NCI-H2196 treated with DMSO at 0.1 percent for 48 hours (cell line): ENCODE results near the gene CFI.

Experiments
- DNase-seq: peaks from one replicate; lab custom pipeline; 2025; ENCODE audit not compliant: unreplicated experiment; lab: John Stamatoyannopoulos, UW

Gene CFI

GRCh38 chr4:109735566-109736365 is 66.0 kb downstream of the CFI start:
- no peak for DNase-seq

DNA sequence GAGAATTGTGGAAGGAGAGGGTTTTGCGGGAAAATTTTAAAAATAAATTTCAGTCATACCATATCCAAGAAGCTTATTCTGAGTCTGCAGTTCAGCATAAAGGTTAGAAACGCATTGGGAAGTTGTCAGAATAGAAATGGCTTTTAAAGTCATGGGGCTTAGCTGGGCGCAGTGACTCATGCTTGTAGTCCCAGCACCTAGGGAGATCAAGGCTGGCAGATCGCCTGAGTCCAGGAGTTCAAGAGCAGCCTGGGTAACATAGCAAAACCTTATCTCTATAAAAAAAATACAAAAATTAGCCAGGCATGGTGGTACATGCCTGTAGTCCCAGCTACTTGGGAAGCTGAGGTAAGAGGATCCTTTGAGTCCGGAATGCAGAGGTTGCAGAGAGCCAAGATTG is 68.1 kb downstream of the CFI start:
- no peak for DNase-seq

DNA sequence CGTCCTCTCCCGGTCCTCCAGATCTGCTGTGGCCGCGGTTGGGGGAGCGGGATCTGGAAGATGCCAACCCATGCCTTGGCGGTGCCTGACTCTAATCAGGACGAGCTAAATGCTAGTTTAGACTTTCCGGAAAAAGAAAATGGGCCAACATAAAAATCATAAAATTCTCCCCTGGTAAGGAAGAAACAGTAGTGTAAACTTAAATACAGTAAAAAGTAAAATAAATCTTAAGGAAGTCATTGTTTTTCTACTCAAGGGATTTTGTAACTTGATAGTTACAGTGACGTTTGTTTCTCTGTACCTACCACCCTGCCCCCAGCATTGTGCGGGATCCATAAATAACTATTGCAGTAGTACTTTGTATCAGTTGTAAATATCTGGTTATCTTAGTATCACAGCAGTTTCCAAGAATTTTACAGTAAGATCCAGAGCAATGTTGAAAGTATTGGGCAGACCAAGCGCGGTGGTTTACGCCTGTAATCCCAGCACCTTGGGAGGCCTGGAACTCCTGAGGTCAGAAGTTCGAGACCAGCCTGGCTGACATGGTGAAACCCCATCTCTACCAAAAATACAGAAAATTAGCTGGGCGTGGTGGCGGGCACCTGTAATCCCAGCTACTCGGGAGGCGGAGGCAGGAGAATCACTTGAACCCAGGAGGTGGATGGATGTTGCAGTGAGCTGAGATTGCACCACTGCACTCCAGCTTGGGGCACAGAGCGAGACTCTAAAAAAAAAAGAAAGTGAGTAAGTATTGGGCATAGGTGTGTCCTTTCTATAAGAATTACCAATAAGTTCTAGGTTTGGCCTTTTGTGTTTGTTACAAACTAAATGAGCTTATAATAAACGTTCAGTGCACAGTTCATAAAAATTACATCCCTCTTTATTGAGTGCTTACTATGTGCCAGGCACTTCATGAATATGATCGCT is 70.9 kb downstream of the CFI start:
- no peak for DNase-seq

- DNase-seq: peak; percentile 84
These were observed 71.8 kb downstream of the CFI start, which contains the start of gene PLA2G12A for GRCh38 chr4:109729718-109730618. Gene PLA2G12A, minus strand, starts transcription at chr4:109730070. Its CDS starts 261 bp downstream, at chr4:109729809.

GRCh38 chr4:109729117-109729717 is 72.6 kb downstream of the CFI start:
- no peak for DNase-seq

GRCh38 chr4:109728385-109728784 is 73.4 kb downstream of the CFI start:
- DNase-seq: no peak

DNA sequence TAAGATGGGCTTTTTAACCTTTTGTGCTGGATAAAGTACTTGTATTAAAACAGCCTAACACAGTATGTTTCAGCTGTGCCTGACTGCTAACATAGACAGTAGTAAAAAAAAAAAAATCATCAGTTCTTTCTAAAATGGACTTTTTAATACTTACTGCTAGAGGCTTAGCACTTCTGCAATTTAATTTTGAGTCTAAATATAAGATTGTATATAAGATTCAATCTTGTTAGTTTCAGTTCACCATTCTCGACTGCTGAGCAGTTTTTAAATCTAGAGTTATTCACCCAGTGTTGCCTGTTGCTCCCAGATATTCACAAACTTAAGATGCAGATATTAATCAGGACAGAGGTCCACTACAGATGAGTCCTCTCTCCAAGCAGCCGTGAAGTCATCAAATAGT is 78.7 kb downstream of the CFI start:
- no peak for DNase-seq

DNA sequence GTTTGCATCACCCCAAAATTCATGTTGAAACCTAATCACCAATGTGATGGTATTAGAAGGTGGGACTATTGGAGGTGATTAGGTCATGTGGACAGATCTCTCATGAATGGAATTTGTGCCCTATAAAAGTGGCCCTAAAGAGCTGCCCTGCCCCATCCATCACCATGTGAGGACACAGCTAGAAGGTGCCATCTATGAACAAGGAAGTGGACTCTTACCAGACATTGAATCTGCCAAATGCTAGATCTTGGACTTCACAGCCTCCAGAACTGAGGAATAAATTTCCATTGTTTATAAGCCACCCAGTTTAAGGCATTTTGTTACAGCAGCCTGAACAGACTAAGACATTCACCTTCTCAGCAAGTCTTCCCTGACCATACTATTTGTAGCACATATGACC is 79.4 kb downstream of the CFI start:
- no peak for DNase-seq

DNA sequence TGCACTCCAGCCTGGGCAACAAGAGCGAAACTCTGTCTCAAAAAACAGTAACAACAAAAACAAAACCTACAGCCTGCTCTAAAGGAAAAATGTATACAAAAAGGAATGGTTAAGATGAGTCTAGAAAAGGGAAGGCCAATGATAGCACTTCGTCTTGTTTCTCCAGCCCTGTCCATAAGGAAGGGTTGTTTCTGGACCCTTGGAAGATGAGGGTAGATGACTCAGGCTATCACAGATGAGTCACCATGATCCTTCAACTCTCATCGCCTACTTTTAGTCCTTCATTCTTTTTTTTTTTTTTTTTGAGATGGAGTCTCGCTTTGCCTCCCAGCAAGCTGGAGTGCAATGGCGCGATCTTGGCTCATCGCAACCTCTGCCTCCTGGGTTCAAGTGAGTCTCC is 80.8 kb downstream of the CFI start:
- no peak for DNase-seq

GRCh38 chr4:109719604-109720003 is 82.2 kb downstream of the CFI start:
- no peak for DNase-seq

GRCh38 chr4:109718759-109719158 is 83.0 kb downstream of the CFI start:
- DNase-seq: no peak

GRCh38 chr4:109713500-109713899 is 88.3 kb downstream of the CFI start:
- DNase-seq: no peak

DNA sequence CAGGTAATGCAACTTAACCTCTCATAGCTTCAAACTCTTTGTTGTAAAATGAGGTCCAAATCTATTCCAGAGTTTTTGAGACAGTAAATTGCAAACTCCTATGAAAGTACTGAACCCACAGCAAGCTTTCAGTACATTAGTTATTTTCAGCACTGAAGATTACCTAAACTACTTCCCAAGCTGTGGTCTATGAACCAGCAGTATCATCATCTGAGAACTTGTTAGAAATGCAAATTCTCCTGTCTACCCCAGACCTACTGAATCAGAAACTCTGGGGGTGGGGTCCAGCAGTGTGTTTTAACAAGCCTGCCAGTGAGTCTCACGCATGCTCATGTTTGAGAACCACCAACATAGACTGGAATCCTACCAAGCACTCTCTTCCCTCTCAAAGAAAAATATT is 92.8 kb downstream of the CFI start:
- no peak for DNase-seq

DNA sequence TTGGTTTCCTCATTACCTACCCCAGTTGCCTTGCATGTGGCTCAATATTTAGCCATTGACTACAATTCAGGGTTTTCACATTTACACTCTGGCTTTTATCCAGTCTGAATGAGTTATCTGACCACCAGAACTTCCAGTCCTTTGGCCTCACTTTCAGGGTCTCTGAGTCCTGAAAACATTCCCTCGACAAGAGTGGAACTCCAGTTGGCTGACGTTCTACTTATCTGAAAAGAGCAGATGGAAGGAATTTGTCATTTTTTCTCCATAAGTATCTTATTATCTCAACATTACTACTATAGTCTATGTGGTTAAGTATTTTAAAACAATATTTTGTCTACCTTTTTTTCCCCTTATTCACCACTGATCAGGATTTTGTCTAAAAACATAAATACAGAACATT is 93.4 kb downstream of the CFI start:
- DNase-seq: no peak

- DNase-seq: no peak
These were observed 98.0 kb downstream of the CFI start for GRCh38 chr4:109703664-109704361.

DNA sequence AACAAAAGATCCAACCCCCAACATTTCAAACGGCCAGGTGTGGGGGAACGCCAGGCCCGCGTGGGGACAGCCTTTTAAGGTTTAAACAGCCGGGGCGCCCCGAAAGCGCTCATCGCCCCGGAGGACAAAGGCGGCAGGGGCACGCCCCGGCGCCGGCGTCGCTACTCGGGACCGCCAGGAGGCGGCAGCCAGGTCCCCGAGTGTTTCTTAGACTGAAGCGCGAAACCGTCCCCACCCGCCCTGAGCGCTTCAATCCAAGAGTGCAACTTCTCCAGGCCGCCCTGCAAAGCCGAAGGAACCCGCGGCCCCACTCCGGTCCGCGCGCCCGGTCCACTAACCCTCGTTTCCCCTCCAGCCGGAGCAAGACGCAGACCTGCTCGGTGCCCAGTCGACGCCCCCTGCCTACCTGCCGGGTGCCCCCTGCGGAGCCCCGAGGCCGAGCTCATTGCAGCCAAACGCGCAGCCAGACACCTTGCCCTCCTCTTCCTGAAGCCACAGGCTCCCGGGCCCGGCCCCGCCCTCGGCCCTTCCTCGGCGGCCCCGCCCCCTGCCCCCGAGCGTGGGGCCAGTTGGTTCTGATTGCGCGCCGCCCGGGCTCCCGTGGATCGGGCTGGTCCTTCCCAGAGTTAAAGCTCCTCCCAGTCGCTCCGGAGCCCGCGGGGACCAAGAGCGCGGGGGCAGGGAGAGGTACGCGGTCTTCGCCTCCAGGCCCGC is 98.7 kb downstream of the CFI start, which contains the start of gene CASP6:
Gene CASP6 (minus strand): TSS at position 496 of the 714 bp plus-strand sequence. CDS start 50 bp downstream, at position 446.
- peak; percentile 53 for DNase-seq

DNA sequence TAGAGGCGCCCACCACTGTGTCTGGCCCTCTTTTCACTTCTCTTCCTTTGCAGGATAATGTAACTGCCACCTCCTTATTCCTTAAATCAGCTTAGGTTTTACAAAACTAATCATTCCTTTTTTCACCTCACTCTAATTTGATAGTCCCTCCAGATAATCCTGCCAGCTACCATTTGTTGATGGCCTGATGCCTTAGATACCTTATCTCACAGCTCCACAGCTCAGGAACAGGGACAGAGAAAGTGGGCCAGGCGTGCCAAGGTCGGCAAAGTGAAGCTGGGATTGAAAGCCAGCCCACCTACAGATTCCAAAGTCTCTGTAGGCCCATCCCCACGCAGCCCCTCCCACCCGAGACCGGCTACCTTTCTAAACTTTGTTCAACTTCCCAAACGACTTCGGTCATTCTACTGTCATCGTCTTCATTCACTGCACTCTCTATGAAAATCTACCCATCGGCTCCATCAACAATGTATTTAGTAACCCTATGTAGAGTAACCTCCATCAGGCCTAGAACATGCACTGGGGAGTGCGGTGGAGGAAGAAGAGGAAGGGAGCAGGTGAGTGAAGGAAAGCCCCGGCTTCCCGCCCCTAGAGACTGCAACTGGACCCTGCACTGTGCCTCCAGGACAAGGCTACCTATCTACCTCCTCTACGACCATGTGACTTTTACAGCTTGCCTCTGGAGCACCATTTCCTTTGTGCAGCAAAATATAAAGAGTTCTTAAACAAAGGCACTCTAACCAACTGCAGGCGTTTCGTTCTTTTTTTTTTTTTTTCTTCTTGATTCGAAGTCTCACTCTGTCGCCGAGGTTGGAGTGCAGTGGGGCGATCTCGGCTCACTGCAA is 100.0 kb downstream of the CFI start:
- DNase-seq: no peak

DNA sequence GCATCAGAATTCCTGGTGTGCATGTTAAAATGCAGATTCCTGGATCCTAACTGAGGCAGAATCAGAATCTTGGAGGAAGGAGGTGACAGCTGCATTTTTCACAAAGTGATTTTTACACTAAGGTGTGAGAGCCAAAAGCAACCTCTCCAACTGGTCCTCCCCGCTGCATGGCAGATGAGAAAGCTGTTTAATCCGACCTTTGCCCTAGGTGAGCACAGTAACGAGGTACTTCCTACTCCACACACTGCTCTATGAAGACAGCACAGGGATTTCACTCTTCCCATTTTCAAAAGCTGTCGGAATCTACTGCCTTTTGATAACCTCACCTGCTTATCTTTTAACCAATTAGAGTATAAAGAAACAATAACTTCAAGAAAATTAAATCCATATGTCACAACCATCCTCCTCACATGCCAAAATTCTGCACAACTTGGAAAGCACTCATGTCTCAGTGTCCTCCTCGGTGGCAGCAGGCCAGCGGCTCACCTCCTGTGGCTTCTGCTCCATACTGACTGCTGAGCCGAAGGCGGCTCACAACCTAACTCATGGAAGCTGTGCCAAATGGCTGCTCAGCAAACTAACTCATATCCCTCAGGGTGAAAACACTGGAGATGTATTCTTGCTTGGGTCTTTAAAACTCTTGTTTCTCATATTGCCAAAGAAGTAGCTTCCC is 102.1 kb downstream of the CFI start:
- no peak for DNase-seq
